Stimulated activated CD4-positive, alpha-beta T cell treated with anti-CD3 and anti-CD28 coated beads, TNF-alpha, amount 100 ng/mL, for 4 hours (primary cell): ENCODE data around the gene KRTAP12-1.
"Not testable (repeated sequence)": the region's sequence is repeated elsewhere in the genome, so short reads cannot be mapped to it uniquely, and the experiment has no call there.

ENCODE experiments used
- DNase-seq, 3 experiments: peaks; one replicate each; pipeline ENCODE4 v3.0.0-alpha.2; 2020; ENCODE audit warnings: low read depth in 3 of 3

Gene KRTAP12-1

GRCh38 chr21:44667612-44668011 is 14.4 kb downstream of the KRTAP12-1 start:
- DNase-seq, result no peak

GRCh38 chr21:44666401-44667320 is 15.3 kb downstream of the KRTAP12-1 start, which contains the start of gene KRTAP12-2:
KRTAP12-2 (minus strand) TSS chr21:44666927; CDS start chr21:44666886, 41 bp downstream.
- no peak for DNase-seq

GRCh38 chr21:44664691-44665090 is 17.3 kb downstream of the KRTAP12-1 start:
- no peak for DNase-seq

- not testable (repeated sequence) for DNase-seq
These were observed 20.4 kb downstream of the KRTAP12-1 start for GRCh38 chr21:44661567-44661966.

- DNase-seq, result no peak
These were observed 22.9 kb downstream of the KRTAP12-1 start for GRCh38 chr21:44658913-44659595.

DNA sequence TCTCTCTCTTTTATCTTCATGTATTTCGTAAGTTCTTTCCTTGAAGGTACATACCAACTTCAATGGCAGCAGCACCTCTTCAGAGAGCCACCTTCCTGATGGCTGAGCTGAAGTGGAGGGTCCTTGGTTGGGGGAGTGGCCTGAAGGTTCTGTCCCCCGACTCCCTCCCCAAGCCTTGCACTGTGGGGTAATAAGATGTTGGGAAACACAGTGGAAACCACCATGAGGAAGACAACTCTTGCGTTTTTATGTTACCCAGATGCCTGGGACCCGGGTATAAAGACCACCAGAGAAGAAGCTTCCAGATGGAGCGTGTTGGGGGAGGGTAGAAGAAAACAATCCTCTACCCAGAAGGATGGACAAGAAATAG is 23.4 kb downstream of the KRTAP12-1 start:
- DNase-seq, result no peak

DNA sequence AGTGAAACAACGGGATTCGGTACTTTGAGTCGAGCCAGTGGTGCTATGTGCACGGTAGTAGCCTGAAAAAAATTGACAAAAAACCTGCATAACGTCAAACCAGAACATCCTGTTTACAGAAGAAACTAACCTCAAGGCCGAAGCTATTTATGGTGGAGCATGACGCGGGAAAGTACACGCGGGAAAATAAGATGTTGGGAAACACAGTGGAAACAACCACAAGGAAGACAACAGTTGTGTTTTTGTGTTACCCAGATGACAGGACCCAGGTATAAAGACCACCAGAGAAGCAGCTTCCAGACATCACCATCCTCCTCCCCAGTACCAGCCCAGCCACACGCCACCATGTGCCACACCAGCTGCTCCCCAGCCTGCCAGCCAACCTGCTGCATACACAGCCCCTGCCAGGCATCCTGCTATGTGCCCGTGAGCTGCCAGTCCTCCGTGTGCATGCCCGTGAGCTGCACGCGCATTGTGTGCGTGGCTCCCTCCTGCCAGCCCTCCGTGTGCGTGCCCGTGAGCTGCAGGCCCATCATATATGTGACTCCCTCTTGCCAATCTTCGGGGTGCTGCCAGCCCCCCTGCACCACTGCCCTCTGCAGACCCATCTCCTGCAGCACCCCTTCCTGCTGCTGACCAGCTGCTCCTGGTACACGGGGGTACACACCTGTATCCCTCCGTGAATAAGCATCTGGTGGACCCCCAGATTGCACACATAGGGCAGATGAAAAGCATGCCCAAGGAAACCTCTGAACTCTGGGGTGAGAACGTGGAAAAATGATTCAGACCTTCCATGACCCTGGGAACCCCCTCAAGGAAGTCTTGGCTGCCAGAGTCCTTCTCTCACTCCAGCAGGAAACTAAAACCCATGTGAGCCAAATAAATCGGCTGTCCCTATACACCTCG is 24.1 kb downstream of the KRTAP12-1 start, which contains the start of gene KRTAP12-3:
Gene KRTAP12-3 (plus strand): TSS at position 298 of the 906 bp plus-strand sequence. CDS start 48 bp downstream, at position 346.
- DNase-seq, result no peak

- no peak for DNase-seq
These were observed 25.1 kb downstream of the KRTAP12-1 start for GRCh38 chr21:44656868-44657267.

GRCh38 chr21:44654576-44655175 is 27.3 kb downstream of the KRTAP12-1 start, which contains the start of gene KRTAP12-4:
KRTAP12-4 (minus strand) TSS chr21:44654659; CDS start chr21:44654614, 45 bp downstream.
- DNase-seq, result no peak

- peak in 1 of 3 experiments; percentile 21 for DNase-seq
These were observed 28.0 kb downstream of the KRTAP12-1 start for GRCh38 chr21:44653656-44654575.

DNA sequence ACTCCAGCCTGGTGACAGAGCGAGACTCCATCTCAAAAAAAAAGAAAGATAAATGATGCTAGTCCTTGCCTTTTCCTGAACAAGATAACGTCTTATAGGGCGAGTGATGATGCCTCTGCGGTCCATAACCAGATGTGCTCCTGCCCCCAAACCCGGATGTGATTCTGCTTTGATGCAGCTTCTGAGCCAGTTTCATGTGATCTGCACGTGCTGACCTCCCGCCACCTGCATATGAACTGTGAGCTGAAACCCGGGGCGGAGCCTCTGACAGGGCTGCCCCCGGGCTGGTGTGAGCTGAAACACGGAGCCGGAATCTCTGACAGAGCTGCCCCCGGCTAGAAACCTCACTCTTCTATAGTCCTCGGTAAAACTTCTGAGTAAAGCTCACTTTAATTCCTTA is 28.8 kb downstream of the KRTAP12-1 start:
- DNase-seq, result no peak

DNA sequence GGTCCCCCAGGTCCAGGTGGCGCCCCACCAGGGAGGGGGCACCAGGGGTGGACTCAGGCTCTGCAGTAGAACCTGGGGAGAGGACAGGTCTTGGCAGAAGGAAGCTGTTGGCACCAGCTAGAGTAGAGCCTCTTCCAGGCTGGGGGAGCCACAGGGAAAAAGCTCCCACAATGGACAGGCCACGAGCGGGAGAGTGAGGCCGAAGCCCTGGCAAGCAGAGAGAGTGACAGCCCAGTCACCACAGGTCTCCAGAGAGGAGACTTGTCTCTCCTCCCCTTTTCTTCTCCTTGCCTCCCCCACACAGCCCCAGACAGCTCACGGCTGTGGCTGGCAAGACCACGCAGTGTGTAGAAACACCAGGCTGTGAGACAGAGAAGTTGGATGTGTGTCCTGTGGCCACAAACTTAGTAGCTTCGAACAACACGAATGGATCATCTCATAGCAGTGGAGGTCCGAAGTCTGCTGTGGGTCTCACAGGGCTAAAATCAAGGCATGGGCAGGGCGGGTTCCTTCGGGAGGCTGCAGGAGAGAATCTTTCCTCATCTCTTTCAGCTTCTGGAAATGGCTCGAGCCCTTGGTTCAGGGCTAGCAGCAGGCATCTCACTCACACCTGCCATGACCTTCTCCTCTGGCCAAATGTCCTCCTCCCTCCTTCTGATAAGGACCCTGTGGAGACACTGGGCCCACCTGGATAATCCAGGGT is 30.8 kb downstream of the KRTAP12-1 start:
- no peak for DNase-seq

DNA sequence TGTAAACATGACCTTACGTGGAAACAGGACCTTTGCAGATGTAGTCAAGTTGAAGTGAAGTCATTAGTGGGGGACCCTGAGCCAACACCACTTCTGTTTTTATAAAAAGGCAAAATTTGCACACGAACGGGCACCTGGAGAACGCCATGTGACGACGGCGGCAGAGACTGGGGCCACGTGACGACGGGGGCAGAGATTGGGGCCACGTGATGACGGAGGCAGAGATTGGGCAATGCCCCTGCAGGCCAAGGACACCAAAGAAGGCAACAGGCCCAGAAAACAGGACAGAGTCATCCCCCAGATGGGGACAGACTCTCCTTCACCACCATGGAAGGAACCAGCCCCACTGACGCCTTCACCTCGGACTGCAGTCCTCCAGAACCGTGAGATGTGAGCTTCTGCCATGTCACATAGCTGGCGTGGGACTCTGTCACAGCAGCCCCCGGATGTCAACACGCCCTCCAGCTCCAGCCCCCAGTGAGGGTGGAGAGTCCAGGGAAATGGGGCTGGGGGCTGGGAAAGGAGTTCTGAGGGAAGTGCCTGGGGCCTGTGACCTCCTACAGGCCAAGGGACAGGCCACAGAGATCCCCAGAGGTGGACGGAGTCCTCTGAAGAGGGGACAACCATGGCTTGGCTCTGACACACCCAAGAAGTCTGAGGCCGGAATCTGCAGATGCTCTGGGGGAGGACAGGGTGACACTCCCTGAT is 31.5 kb downstream of the KRTAP12-1 start:
- no peak for DNase-seq

GRCh38 chr21:44649521-44650100 is 32.4 kb downstream of the KRTAP12-1 start:
- DNase-seq, result no peak

- DNase-seq, result no peak
These were observed 33.2 kb downstream of the KRTAP12-1 start for GRCh38 chr21:44648557-44649311.

DNA sequence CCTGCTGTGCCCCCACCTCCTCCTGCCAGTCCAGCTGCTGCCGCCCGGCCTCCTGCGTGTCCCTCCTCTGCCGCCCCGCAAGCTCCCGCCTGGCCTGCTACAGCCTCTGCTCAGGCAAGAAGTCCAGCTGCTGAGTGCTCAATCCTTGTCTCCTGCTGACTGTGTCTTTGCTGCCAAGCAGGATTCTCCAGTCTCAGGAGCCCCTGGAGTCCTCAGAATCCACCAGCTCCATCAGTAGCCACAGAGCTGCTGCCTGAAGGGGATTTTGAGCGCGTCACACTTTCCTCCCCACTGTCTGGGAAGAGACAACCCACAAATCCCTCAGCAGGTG is 34.8 kb downstream of the KRTAP12-1 start:
- DNase-seq, result no peak

GRCh38 chr21:44646366-44647221 is 35.4 kb downstream of the KRTAP12-1 start, which contains the start of gene KRTAP10-11:
KRTAP10-11 (plus strand) TSS chr21:44646414; CDS start chr21:44646459, 45 bp downstream.
- not testable (repeated sequence) for DNase-seq
